ENCODE measurements around the gene PSMC3IP.

GRCh38 chr17:42623732-42624596, 46.4 kb upstream of the PSMC3IP start:
- no peak for TF ChIP-seq EZH2 (IDR thresholded peaks at IDR 0.05; ENCODE audit: low read length)
- TF ChIP-seq, protein P1, sequence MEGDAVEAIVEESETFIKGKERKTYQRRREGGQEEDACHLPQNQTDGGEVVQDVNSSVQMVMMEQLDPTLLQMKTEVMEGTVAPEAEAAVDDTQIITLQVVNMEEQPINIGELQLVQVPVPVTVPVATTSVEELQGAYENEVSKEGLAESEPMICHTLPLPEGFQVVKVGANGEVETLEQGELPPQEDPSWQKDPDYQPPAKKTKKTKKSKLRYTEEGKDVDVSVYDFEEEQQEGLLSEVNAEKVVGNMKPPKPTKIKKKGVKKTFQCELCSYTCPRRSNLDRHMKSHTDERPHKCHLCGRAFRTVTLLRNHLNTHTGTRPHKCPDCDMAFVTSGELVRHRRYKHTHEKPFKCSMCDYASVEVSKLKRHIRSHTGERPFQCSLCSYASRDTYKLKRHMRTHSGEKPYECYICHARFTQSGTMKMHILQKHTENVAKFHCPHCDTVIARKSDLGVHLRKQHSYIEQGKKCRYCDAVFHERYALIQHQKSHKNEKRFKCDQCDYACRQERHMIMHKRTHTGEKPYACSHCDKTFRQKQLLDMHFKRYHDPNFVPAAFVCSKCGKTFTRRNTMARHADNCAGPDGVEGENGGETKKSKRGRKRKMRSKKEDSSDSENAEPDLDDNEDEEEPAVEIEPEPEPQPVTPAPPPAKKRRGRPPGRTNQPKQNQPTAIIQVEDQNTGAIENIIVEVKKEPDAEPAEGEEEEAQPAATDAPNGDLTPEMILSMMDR (optimal IDR thresholded peaks at IDR 0.05 in 1 of 3, IDR thresholded peaks at IDR 0.05 in 1 of 3, conservative IDR thresholded peaks at IDR 0.05 in 1 of 3; ENCODE audit: extremely low read depth in 1 of 3, insufficient read depth in 2 of 3, low read length in 3 of 3) = peak in 2 of 3 experiments; percentile 23 to 37
